Mesothelial cell of epicardium (in vitro differentiated cells): ENCODE results near the gene TC2N. TPM values are rescaled to one million over a fixed set of nuclear protein-coding genes. Genes with fewer than 3 reads are reported as not detected.
A peak's percentile ranks its signal among the peaks of the same experiment; 100 is the strongest.
"Not testable (repeated sequence)": the region's sequence is repeated elsewhere in the genome, so short reads cannot be mapped to it uniquely, and the experiment has no call there.

ENCODE experiments used
- DNase-seq, 2 experiments: peaks; one replicate each; pipeline ENCODE4 v3.0.0; 2021; ENCODE audit warnings: low spot score in 2 of 2; ENCODE audit not compliant: unreplicated experiment in 2 of 2
- H3K27ac Mint-ChIP-seq: 2 replicates; pipeline ENCODE4 v1.8.0; 2021; ENCODE audit warnings: mixed read lengths
- H3K27me3 Mint-ChIP-seq: 2 replicates; pipeline ENCODE4 v1.8.0; 2021; ENCODE audit warnings: low read depth, mixed read lengths
- H3K36me3 Mint-ChIP-seq: 2 replicates; pipeline ENCODE4 v1.8.0; 2021; ENCODE audit warnings: mixed read lengths
- H3K4me1 Mint-ChIP-seq: 2 replicates; pipeline ENCODE4 v1.8.0; 2021; ENCODE audit warnings: mixed read lengths
- H3K4me3 Mint-ChIP-seq: 2 replicates; pipeline ENCODE4 v1.8.0; 2021; ENCODE audit warnings: mild to moderate bottlenecking, moderate library complexity, mixed read lengths
- H3K9me3 Mint-ChIP-seq: 2 replicates; pipeline ENCODE4 v1.8.0; 2021; ENCODE audit warnings: mixed read lengths
- total RNA-seq: library from RNA; stranded (reverse); gene quantifications from 3 replicates; pipeline ENCODE4 v1.2.1, GENCODE V29; 2021
- TF ChIP-seq, protein P1 (sequence below): fragments of 200-600 bp; sonication (generic); IDR thresholded peaks from one replicate; pipeline ENCODE4 v1.5.0; 2021; ENCODE audit warnings: antibody characterized with exemption; ENCODE audit not compliant: unreplicated experiment

Gene TC2N
- total RNA-seq, 1 donor from 2014 or later: 8.5 TPM

DNA sequence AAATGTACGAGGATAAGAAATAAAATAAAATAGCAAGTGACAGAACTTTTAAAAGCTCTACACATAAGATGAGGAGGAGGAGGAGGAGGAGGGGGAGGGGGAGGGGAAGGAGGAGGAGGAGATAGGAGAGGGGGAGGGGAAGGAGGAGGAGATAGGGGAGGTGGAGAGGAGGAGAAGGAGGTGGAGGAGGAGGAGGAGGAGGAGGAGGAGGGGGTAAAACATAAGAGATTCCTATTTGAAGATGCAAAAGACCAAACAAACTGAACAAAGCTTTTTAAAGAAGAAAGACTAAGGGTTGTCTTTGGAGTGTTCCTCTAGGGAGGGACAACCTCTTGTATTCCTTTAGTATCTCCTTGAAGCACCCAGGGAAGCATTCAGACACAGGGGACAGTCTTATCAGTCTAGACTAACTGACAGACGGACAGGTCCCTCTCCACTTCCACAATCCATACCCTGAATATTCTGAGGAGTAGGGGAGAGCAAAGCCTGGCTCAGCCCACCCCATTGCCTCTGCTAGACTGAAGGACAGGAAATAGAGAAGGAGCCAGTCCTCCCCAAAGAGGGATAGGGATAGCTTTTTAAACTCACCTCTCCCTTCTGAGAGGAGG lies 12.9 kb downstream of the TC2N start:
- Mint-ChIP-seq H3K27ac (peak overlapping the region; percentile 35), H3K4me3 (no peak overlapping the region), H3K4me1 (peaks cover 14% of the 10 kb centered on the region), H3K36me3 (no peaks in the 10 kb centered on the region), H3K9me3 (no peaks in the 10 kb centered on the region), H3K27me3 (peaks cover 31% of the 10 kb centered on the region)
- TF ChIP-seq, protein P1, sequence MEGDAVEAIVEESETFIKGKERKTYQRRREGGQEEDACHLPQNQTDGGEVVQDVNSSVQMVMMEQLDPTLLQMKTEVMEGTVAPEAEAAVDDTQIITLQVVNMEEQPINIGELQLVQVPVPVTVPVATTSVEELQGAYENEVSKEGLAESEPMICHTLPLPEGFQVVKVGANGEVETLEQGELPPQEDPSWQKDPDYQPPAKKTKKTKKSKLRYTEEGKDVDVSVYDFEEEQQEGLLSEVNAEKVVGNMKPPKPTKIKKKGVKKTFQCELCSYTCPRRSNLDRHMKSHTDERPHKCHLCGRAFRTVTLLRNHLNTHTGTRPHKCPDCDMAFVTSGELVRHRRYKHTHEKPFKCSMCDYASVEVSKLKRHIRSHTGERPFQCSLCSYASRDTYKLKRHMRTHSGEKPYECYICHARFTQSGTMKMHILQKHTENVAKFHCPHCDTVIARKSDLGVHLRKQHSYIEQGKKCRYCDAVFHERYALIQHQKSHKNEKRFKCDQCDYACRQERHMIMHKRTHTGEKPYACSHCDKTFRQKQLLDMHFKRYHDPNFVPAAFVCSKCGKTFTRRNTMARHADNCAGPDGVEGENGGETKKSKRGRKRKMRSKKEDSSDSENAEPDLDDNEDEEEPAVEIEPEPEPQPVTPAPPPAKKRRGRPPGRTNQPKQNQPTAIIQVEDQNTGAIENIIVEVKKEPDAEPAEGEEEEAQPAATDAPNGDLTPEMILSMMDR: no peak
- DNase-seq: no peak

DNA sequence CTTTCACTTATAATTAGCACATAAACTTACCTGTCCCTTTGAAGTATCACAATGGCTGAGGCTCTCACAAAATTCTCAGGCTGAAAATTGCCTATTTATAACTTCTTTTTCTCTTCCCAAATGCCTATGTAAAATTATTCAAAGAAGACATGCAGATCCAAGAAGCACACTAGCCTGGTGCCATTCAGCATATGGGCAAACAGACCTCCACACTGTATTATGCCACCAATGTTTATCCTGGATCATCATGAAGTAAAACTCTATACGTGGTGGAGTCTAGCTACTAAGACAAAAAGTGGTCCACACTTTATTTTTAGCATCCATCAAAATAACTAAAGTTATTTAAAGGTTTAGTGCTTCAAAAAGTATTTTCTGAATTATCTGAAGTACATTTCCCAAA lies 15.8 kb downstream of the TC2N start:
- H3K9me3 Mint-ChIP-seq: no peaks in the 10 kb centered on the region
- peaks cover 24% of the 10 kb centered on the region for H3K27me3 Mint-ChIP-seq
- no peak overlapping the region for H3K27ac Mint-ChIP-seq
- no peak overlapping the region for H3K4me3 Mint-ChIP-seq
- no peak for DNase-seq
- TF ChIP-seq, protein P1: no peak
- no peaks in the 10 kb centered on the region for H3K36me3 Mint-ChIP-seq
- peaks cover 11% of the 10 kb centered on the region for H3K4me1 Mint-ChIP-seq

DNA sequence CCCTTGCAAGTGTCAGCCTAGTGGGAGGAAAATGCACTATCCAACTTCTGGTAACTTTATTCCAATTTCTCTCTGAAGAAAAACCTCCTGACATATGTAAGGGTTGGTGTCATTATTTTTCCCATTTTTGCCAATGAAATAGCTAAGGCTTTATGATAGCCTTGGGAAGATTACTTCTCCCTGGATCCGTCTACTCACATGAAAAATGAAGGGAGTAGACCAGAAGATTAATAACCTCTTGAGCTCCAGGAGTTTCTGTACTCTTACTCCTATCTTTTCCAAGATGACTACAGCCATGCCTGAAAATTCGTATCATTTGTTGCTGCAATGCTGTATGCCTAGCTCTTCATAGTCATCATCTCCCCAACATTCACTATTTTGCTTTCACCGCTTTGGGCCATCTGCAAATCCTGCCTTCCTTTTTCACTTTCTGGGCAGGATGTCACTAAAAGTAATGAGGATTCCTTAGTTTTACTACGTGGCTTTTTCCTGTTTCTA lies 18.8 kb downstream of the TC2N start:
- TF ChIP-seq, protein P1: no peak
- DNase-seq: no peak
- Mint-ChIP-seq H3K36me3 (no peaks in the 10 kb centered on the region), H3K27ac (no peak overlapping the region), H3K27me3 (peaks cover 15% of the 10 kb centered on the region), H3K4me3 (no peak overlapping the region), H3K9me3 (no peaks in the 10 kb centered on the region), H3K4me1 (peaks cover 7% of the 10 kb centered on the region)

DNA sequence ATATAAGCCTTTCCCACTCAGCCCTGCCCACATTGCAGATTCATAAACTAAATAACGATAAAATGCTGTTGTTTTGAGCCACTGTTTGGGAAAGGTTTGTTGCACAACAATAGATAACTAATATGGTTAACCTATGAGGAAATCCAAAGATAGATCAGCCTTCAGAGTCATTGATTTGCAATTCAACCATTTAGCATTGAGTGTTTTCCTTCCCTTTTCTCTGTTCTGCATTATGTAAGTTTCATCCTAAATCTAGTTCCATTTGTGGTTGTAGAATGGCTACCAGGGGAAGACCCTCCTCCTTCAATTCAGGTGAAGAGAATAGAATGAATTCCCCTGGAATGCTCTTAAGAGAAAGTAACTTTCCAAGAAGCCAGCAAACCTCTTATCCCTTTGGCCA lies 19.6 kb downstream of the TC2N start:
- H3K36me3 Mint-ChIP-seq: no peaks in the 10 kb centered on the region
- TF ChIP-seq, protein P1: no peak
- peaks cover 9% of the 10 kb centered on the region for H3K27me3 Mint-ChIP-seq
- H3K27ac Mint-ChIP-seq: no peak overlapping the region
- H3K9me3 Mint-ChIP-seq: no peaks in the 10 kb centered on the region
- H3K4me1 Mint-ChIP-seq: peaks cover 2% of the 10 kb centered on the region
- no peak for DNase-seq
- H3K4me3 Mint-ChIP-seq: no peak overlapping the region

DNA sequence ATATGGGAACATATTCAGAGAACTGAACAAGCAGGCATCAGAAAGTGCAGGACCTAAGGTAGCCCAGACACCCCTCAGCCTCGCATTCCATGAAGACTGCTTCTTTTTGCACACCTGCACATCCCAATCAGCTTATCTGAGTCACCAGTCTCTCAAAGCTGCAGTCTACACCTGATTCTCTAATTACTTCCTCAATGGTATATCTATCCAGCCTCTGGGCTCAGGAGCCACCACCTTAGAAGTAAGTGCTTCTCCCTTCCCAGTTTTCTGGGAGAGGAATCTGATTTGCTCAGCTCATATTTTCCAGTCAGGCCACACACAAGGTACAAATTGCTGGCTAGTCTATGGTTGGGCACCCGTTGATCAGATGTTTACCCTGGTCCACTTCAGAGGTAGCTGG lies 21.7 kb downstream of the TC2N start:
- H3K4me3 Mint-ChIP-seq: no peak overlapping the region
- no peaks in the 10 kb centered on the region for H3K36me3 Mint-ChIP-seq
- H3K27me3 Mint-ChIP-seq: peaks cover 16% of the 10 kb centered on the region
- no peak overlapping the region for H3K27ac Mint-ChIP-seq
- no peak for DNase-seq
- TF ChIP-seq, protein P1: no peak
- no peaks in the 10 kb centered on the region for H3K4me1 Mint-ChIP-seq
- no peaks in the 10 kb centered on the region for H3K9me3 Mint-ChIP-seq

DNA sequence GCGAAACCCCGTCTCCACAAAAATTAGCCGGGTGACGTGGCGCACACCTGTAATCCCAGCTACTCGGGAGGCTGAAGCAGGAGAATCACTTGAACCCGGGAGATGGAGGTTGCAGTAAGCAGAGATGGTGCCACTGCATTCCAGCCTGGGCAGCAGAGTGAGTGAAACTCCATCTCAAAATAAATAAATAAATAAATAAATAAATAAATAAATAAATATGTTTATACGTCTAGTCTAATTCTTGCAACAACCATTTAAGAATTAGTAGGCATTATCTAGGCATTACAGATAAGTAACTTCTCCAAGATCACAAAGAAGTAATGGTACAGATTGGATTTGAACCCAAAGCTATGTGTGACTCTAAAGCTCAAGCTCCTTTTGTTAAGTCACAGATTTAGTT lies 22.3 kb downstream of the TC2N start:
- H3K9me3 Mint-ChIP-seq, DNase-seq, H3K36me3 Mint-ChIP-seq, H3K4me3 Mint-ChIP-seq, H3K4me1 Mint-ChIP-seq, H3K27ac Mint-ChIP-seq: not testable (repeated sequence)
- peaks cover 21% of the 10 kb centered on the region for H3K27me3 Mint-ChIP-seq
